ENCODE data around the gene CCDC124. TPM values are rescaled to one million over a fixed set of nuclear protein-coding genes. Genes with fewer than 3 reads are reported as not detected.

CCDC124 gene
- polyA plus RNA-seq, 3 donors = 29.7 to 66.3 (median 29.7) TPM

- TF ChIP-seq CTCF (IDR thresholded peaks at IDR 0.05) = no peak
- H3K4me3 Mint-ChIP-seq = no peak overlapping the region
Measured at GRCh38 chr19:17988161-17988560, 55.3 kb downstream of the CCDC124 start.

GRCh38 chr19:17989425-17990094 lies 56.7 kb downstream of the CCDC124 start:
- Histone ChIP-seq H3K4me2 (replicated peaks; ENCODE audit: extremely low read depth, low read length, poor library complexity, severe bottlenecking) (no peak overlapping the region), H3K27ac (ENCODE audit: low read depth in 1 of 2, low read length in 2 of 2) (no peak overlapping the region), H3K9me3 (replicated peaks in 1 of 2; ENCODE audit: control insufficient read depth in 1 of 2, insufficient read depth in 1 of 2, low read length in 2 of 2) (no peaks in the 10 kb centered on the region), H2AFZ (ENCODE audit: insufficient read depth, low read depth, low read length, poor library complexity, severe bottlenecking) (no peak overlapping the region), H3K9ac (ENCODE audit: insufficient read depth, low read length, poor library complexity, severe bottlenecking) (no peak overlapping the region), H3K4me1 (ENCODE audit: control insufficient read depth in 1 of 2, insufficient read depth in 2 of 2, low read length in 2 of 2) (no peaks in the 10 kb centered on the region), H3K79me2 (ENCODE audit: insufficient read depth, low read length) (no peaks in the 10 kb centered on the region), H3K36me3 (replicated peaks in 1 of 2; ENCODE audit: control insufficient read depth in 1 of 2, insufficient read depth in 2 of 2, low read length in 2 of 2) (no peaks in the 10 kb centered on the region), H3K27me3 (ENCODE audit: control insufficient read depth in 2 of 2, insufficient read depth in 2 of 2, low read length in 2 of 2) (no peaks in the 10 kb centered on the region), H4K20me1 (ENCODE audit: insufficient read depth, low read length) (no peaks in the 10 kb centered on the region), H3K4me3 (replicated peaks in 1 of 3; ENCODE audit: low read depth in 2 of 3, low read length in 3 of 3) (no peak overlapping the region)
- no peaks in the 10 kb centered on the region for H3K36me3 Mint-ChIP-seq
- H3K9me3 Mint-ChIP-seq = peaks cover 0 to 2% (median 0%) of the 10 kb centered on the region in 7 donors
- TF ChIP-seq CTCF (IDR thresholded peaks at IDR 0.05) = no peak
- peaks cover 2 to 6% (median 6%) of the 10 kb centered on the region in 3 donors for H3K27me3 Mint-ChIP-seq (ENCODE audit: low read depth in 3 of 3)
- 98% methylated on average over 12 of the region's 16 CpGs for WGBS (ENCODE audit: insufficient coverage)
- H3K4me3 Mint-ChIP-seq = no peak overlapping the region
- DNase-seq = no peak
- no peak overlapping the region for H3K27ac Mint-ChIP-seq
- intact Hi-C loops (cut with micrococcal nuclease) = no loop called here
- H3K4me1 Mint-ChIP-seq = no peaks in the 10 kb centered on the region

More at GRCh38 chr19:17988161-17988560, 55.3 kb downstream of the CCDC124 start:
- Mint-ChIP-seq H3K27ac (no peak overlapping the region), H3K36me3 (no peaks in the 10 kb centered on the region), H3K9me3 (peaks cover 0 to 2% (median 0%) of the 10 kb centered on the region in 7 donors), H3K4me1 (no peaks in the 10 kb centered on the region), H3K27me3 (ENCODE audit: low read depth in 3 of 3) (peaks cover 2 to 4% (median 2%) of the 10 kb centered on the region in 3 donors)
- no peak overlapping the region for H3K4me2 ChIP-seq (replicated peaks; ENCODE audit: extremely low read depth, low read length, poor library complexity, severe bottlenecking)
- H3K27me3 ChIP-seq (ENCODE audit: control insufficient read depth in 2 of 2, insufficient read depth in 2 of 2, low read length in 2 of 2) = no peaks in the 10 kb centered on the region
- intact Hi-C loops (cut with micrococcal nuclease) = no loop called here
- no peaks in the 10 kb centered on the region for H3K79me2 ChIP-seq (ENCODE audit: insufficient read depth, low read length)
- H3K9me3 ChIP-seq (replicated peaks in 1 of 2; ENCODE audit: control insufficient read depth in 1 of 2, insufficient read depth in 1 of 2, low read length in 2 of 2) = no peaks in the 10 kb centered on the region
- no peak overlapping the region for H3K4me3 ChIP-seq (replicated peaks in 1 of 3; ENCODE audit: low read depth in 2 of 3, low read length in 3 of 3)
- H3K27ac ChIP-seq (ENCODE audit: low read depth in 1 of 2, low read length in 2 of 2) = no peak overlapping the region
- no peaks in the 10 kb centered on the region for H4K20me1 ChIP-seq (ENCODE audit: insufficient read depth, low read length)
- no peak for DNase-seq
- no peak overlapping the region for H3K9ac ChIP-seq (ENCODE audit: insufficient read depth, low read length, poor library complexity, severe bottlenecking)
- WGBS (ENCODE audit: insufficient coverage) = 91% methylated on average over 11 of the region's 13 CpGs
- H3K4me1 ChIP-seq (ENCODE audit: control insufficient read depth in 1 of 2, insufficient read depth in 2 of 2, low read length in 2 of 2) = no peaks in the 10 kb centered on the region
- H2AFZ ChIP-seq (ENCODE audit: insufficient read depth, low read depth, low read length, poor library complexity, severe bottlenecking) = no peak overlapping the region
- H3K36me3 ChIP-seq (replicated peaks in 1 of 2; ENCODE audit: control insufficient read depth in 1 of 2, insufficient read depth in 2 of 2, low read length in 2 of 2) = no peaks in the 10 kb centered on the region

Data from CD14-positive monocyte (primary cell).